Uterus (tissue), 4 donors: Measurements from ENCODE around the gene PICK1. TPM values are rescaled to one million over a fixed set of nuclear protein-coding genes. Genes with fewer than 3 reads are reported as not detected.

Source experiments
- DNase-seq, 2 donors: peaks; one replicate each; pipeline ENCODE4 v3.0.0-alpha.2; 2019 to 2020
- H3K27ac ChIP-seq, 2 donors: fragments of 200-600 bp; sonication (generic); 1 replicate in 1 of 2; 2 replicates in 1 of 2; pipeline ENCODE4 v1.5.1; 2016 to 2018
- H3K27me3 ChIP-seq, 2 donors: fragments of 200-600 bp; sonication (generic); one replicate each; pipeline ENCODE4 v1.5.1; 2018 to 2019; ENCODE audit warnings: control low read depth in 1 of 2
- H3K36me3 ChIP-seq, 2 donors: fragments of 200-600 bp; sonication (generic); one replicate each; pipeline ENCODE4 v1.5.1; 2019; ENCODE audit warnings: control low read depth in 1 of 2
- H3K4me1 ChIP-seq, 2 donors: fragments of 200-600 bp; sonication (generic); one replicate each; pipeline ENCODE4 v1.5.1; 2018 to 2019; ENCODE audit warnings: control low read depth in 1 of 2
- H3K4me3 ChIP-seq, 2 donors: fragments of 200-600 bp; sonication (generic); 1 replicate in 1 of 2; 2 replicates in 1 of 2; pipeline ENCODE4 v1.5.1; 2018 to 2019; ENCODE audit warnings: mild to moderate bottlenecking in 1 of 2
- H3K9me3 ChIP-seq, 2 donors: fragments of 200-600 bp; sonication (generic); one replicate each; pipeline ENCODE4 v1.5.1; 2019; ENCODE audit warnings: control low read depth in 1 of 2
- POLR2A ChIP-seq, 2 donors: fragments of 450-650 bp; IDR thresholded peaks; one replicate each; pipeline ENCODE4 v1.6.1; 2016; ENCODE audit warnings: antibody characterized with exemption in 2 of 2, mild to moderate bottlenecking in 1 of 2, moderate library complexity in 1 of 2
- intact Hi-C: fragments of 100-400 bp; cut with DNase I; formaldehyde crosslinking; loops from one replicate; pipeline ENCODE4 v1.15.1; 2023; ENCODE audit warnings: low total_unique reads
- total RNA-seq, 4 donors: library from RNA; depleted of rRNA in 3 of 4; stranded (reverse); fragments of >200 nt in 3 of 4; gene quantifications; one replicate each; pipeline versions ENCODE4 v1.1.0 to v1.2.4, GENCODE V29; 2014 to 2023
- TF ChIP-seq, protein P1 (sequence below), 4 experiments: fragments of 200-600 bp in 2 of 4; fragments of 450-650 bp in 2 of 4; sonication (generic) in 2 of 4; IDR thresholded peaks; one replicate each; pipeline ENCODE4 v1.5.1; 2016 to 2019; ENCODE audit warnings: antibody characterized with exemption in 4 of 4, mild to moderate bottlenecking in 2 of 4, moderate library complexity in 1 of 4
- donor health status: DM: yes; HTN: yes; CAD: no.

Gene PICK1
- total RNA-seq, 4 donors from 2014 or later = 2.9 to 38.7 (median 29.2) TPM

DNA sequence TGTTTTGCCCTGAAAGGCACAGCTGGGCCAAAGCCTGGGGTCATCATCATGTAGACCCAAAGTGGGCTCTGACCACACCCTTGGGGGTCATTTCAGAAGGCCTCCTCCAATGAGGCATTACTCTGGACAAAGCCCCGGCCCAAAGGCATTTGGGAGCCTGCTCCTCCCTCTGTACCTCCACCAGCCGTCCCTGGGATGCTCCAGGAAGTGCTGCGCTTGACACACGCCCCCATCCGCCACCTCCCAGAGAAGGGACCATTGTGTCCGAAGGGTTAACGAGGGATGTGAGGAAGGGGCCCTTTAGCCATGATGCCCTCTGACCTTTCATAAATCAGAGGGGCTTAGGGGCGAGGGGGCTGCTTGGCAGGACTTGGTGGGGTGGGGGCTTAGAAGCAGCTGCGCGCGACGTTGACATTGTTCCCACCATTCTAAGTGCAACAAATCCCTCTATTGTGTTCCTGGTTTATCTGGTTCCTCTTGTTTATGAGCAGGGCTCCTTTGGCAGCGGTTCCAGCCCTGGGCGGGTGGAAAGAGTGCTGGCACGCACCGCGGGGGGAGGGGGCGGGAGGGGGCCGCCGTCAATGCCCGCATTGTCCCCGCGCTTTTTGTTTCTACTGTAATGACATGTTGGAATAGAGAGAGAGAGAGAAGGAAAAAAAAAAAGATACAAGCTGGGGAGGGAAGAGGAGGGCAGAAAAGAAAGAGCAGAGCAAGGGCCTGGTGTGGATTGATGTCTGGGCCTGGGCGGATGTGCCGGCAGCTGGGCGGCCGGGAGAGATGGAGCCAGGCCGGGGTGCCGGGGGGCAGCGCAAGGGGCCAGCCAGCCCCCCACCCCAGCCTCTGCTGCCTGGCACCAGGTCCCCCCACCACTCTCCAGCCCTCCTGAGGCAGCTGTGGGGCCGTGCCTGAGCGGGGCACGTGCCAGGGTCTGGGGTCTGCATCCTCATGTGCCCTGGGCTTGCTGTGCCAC, 40.7 kb upstream of the PICK1 start:
- peaks cover 0 to 5% of the 10 kb centered on the region in 2 donors for H3K4me1 ChIP-seq
- TF ChIP-seq POLR2A (IDR thresholded peaks at IDR 0.05) = no peak
- TF ChIP-seq, protein P1, sequence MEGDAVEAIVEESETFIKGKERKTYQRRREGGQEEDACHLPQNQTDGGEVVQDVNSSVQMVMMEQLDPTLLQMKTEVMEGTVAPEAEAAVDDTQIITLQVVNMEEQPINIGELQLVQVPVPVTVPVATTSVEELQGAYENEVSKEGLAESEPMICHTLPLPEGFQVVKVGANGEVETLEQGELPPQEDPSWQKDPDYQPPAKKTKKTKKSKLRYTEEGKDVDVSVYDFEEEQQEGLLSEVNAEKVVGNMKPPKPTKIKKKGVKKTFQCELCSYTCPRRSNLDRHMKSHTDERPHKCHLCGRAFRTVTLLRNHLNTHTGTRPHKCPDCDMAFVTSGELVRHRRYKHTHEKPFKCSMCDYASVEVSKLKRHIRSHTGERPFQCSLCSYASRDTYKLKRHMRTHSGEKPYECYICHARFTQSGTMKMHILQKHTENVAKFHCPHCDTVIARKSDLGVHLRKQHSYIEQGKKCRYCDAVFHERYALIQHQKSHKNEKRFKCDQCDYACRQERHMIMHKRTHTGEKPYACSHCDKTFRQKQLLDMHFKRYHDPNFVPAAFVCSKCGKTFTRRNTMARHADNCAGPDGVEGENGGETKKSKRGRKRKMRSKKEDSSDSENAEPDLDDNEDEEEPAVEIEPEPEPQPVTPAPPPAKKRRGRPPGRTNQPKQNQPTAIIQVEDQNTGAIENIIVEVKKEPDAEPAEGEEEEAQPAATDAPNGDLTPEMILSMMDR (IDR thresholded peaks at IDR 0.05) = no peak
- peak overlapping the region in 1 of 2 donors; percentile 29 for H3K27ac ChIP-seq
- no peaks in the 10 kb centered on the region for H3K36me3 ChIP-seq
- no peak for DNase-seq
- no peaks in the 10 kb centered on the region for H3K27me3 ChIP-seq
- intact Hi-C loops = no loop called here
- no peaks in the 10 kb centered on the region for H3K9me3 ChIP-seq
- no peak overlapping the region for H3K4me3 ChIP-seq

DNA sequence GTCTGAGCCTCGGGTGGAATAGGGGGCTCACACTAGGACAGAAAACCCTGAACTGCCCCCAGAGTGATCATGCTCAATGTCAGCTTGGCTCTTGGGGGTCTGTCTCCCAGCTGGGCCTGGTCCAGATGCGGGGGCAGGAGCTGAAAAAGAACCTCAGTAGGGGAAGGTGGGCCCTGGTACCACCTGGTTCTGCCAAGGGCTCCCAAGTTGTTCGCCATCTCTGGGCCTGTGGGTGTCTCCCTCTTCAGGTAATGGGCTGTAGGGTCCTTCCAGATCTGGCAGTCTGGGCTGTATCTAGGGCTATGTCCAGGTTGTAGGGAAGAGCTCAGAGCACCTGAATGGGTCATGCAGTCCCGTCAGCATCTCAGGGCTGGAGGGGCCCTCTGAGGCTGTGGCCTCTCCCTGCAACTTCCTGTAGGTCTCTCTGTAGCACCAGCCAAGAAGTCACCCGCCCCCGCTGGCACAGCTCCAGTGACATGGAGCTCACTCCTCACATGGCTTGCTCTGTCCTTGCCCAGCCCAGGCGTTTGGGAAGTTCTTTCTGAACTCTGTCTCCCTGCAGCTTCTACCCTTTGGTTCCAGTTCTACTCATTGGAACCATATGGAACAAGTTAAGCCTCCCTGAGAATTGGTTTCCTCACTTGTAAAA, 39.8 kb upstream of the PICK1 start:
- intact Hi-C loops = no loop called here
- Histone ChIP-seq H3K4me3 (no peak overlapping the region), H3K9me3 (no peaks in the 10 kb centered on the region), H3K36me3 (no peaks in the 10 kb centered on the region), H3K27ac (peak overlapping the region in 1 of 2 donors; percentile 29), H3K27me3 (no peaks in the 10 kb centered on the region), H3K4me1 (peaks cover 0 to 5% of the 10 kb centered on the region in 2 donors)
- DNase-seq = peak; percentile 58 to 65
- TF ChIP-seq POLR2A (IDR thresholded peaks at IDR 0.05) = no peak
- TF ChIP-seq, protein P1 (IDR thresholded peaks at IDR 0.05) = no peak

DNA sequence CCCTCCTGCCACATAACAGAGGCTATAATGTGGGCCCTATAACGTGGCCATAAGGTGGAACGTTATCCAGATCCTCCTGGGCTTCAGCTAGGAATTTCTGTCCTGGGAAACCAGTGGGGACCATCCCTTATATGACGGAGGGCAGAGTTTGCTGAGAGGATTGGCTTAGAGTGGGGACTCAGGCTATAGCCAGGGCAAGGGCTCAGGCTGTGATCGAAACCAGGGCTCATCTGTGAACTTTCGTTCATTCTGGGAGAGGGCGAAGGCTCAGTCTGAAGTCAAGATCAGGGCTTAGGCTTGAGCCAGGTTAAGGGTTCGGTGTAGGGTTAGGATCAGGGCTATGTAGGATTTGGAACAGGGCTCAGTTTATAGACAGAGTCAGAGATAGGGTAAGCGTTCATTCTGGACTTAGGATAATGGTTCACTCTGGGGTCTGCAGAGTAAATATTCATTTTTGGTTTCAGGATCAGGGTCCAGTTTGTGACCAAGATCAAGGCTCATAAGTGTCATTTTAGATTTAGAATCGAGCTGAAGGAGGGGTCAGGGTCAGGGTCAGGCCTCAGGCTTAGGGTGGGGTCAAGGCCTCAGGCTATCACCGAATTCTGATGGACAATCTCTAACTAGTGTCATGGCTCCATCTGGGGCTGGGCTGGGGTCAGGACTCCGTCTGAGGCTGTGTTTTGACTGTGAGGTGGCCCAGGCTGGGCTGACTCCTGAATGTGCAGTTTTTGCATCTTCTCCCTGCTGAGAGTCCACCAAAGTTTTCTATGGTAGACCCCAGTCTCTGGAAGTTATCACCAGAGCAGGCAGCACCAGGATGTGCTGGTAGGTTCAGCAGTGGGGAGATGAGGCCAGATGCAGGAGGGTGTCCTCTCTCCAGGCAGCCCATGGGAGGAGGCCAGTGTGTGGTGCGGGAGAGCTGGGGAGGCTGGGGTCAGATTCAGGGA, 39.0 kb upstream of the PICK1 start:
- H3K27me3 ChIP-seq = no peaks in the 10 kb centered on the region
- H3K4me1 ChIP-seq = peaks cover 0 to 5% of the 10 kb centered on the region in 2 donors
- intact Hi-C loops = no loop called here
- no peak for DNase-seq
- no peak overlapping the region for H3K4me3 ChIP-seq
- H3K9me3 ChIP-seq = no peaks in the 10 kb centered on the region
- TF ChIP-seq POLR2A (IDR thresholded peaks at IDR 0.05) = no peak
- TF ChIP-seq, protein P1 (IDR thresholded peaks at IDR 0.05) = no peak
- H3K27ac ChIP-seq = no peak overlapping the region
- no peaks in the 10 kb centered on the region for H3K36me3 ChIP-seq

DNA sequence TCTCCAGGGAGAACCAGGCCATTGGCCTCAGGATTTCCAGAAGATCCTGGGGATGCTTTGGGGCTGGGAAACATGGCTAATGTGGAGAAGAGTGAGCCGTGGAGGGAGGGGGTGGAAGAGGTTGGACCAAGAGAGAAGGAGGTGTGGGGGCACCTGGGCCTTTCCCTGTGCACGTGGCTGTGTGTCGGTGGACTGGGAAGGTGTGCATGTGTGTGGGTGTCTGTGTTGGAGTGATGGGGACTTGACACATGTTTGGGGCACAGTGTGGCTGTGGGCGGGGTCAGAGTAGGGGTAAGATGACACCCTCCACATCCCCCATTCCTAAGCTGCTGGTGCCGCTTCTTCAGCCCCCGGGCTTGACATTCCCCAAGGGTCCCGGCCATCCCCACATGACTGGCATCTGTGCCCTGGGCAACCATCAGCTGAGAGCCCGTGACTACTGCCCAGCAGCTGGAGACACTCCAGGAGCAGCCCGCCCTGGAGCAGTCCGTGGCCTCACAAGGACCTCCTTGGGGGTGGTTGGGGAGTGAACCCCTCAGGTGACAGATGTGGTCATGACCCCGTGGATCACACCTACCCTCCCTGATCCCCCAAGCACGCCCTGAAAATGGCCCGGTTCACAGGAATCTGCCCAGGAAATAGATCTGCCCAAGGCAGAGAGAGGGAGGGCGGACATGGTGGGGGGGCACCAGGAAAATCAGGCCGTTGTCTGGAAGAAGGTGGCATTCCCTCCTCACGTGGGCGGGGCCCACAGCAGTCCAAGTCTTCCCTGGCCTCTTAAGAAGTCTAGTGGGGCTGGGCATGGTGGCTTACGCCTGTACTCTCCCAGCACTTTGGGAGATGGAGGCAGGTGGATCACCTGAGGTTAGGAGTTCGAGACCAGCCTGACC, 38.0 kb upstream of the PICK1 start:
- Histone ChIP-seq H3K27me3 (no peaks in the 10 kb centered on the region), H3K27ac (no peak overlapping the region), H3K36me3 (no peaks in the 10 kb centered on the region), H3K4me3 (no peak overlapping the region), H3K9me3 (no peaks in the 10 kb centered on the region), H3K4me1 (peaks cover 0 to 5% of the 10 kb centered on the region in 2 donors)
- intact Hi-C loops = no loop called here
- TF ChIP-seq, protein P1 (IDR thresholded peaks at IDR 0.05) = no peak
- DNase-seq = no peak
